CD1c-positive myeloid dendritic cell (primary cell): ENCODE results near the gene INO80E.
"Not testable (repeated sequence)": the region's sequence is repeated elsewhere in the genome, so short reads cannot be mapped to it uniquely, and the experiment has no call there.

ENCODE experiments used
- DNase-seq: peaks from one replicate; pipeline ENCODE4 v3.0.0-alpha.2; 2016; ENCODE audit errors: extremely low spot score

The INO80E gene

GRCh38 chr16:30031477-30031918, 35.5 kb downstream of the INO80E start:
- no peak for DNase-seq

- peak; percentile 82 for DNase-seq
Measured at GRCh38 chr16:30032083-30032819, 36.2 kb downstream of the INO80E start.

GRCh38 chr16:30033270-30033669, 37.2 kb downstream of the INO80E start:
- DNase-seq = no peak

GRCh38 chr16:30040221-30040620, 44.2 kb downstream of the INO80E start:
- peak; percentile 54 for DNase-seq

- DNase-seq = not testable (repeated sequence)
Measured at GRCh38 chr16:30040690-30041089, 44.6 kb downstream of the INO80E start.

GRCh38 chr16:30041841-30042240, 45.8 kb downstream of the INO80E start:
- DNase-seq = peak; percentile 51

GRCh38 chr16:30046178-30046577, 50.1 kb downstream of the INO80E start:
- no peak for DNase-seq

- no peak for DNase-seq
Measured at GRCh38 chr16:30046588-30046987, 50.5 kb downstream of the INO80E start.

GRCh38 chr16:30049871-30050270, 53.8 kb downstream of the INO80E start:
- DNase-seq = no peak

- no peak for DNase-seq
Measured at GRCh38 chr16:30051518-30051917, 55.5 kb downstream of the INO80E start.

GRCh38 chr16:30052671-30053372, 56.8 kb downstream of the INO80E start:
- peak; percentile 96 for DNase-seq

- DNase-seq = peak; percentile 36
Measured at GRCh38 chr16:30053376-30054015, 57.5 kb downstream of the INO80E start.

- DNase-seq = no peak
Measured at GRCh38 chr16:30054451-30054850, 58.4 kb downstream of the INO80E start.

GRCh38 chr16:30054959-30055553, 59.0 kb downstream of the INO80E start:
- peak; percentile 57 for DNase-seq
